MM.1S (cell line): ENCODE data around the gene ZNF343.

ENCODE experiments used
- CTCF ChIP-seq: fragments of 300-600 bp; sonication (generic); IDR thresholded peaks from 2 replicates; pipeline ENCODE4 v1.5.1; 2016; ENCODE audit warnings: antibody characterized with exemption, low read length, mixed read lengths
- EZH2 ChIP-seq: fragments of 300-600 bp; sonication (generic); optimal IDR thresholded peaks from 2 replicates; pipeline ENCODE3; 2017; ENCODE audit warnings: low read depth, mild to moderate bottlenecking, antibody characterized with exemption, low read length, mixed read lengths

GRCh38 chr20:2542361-2542760 is 33.6 kb upstream of the ZNF343 start:
- TF ChIP-seq CTCF (no peak), EZH2 (no peak)
